NOMO-1 treated with dmso at 0.1 percent for 144 hours (cell line): ENCODE measurements around the gene RNF113B.

Experiments used
- DNase-seq: peaks from one replicate; lab custom pipeline; 2025; ENCODE audit not compliant: unreplicated experiment; lab: John Stamatoyannopoulos, UW

RNF113B gene

DNA sequence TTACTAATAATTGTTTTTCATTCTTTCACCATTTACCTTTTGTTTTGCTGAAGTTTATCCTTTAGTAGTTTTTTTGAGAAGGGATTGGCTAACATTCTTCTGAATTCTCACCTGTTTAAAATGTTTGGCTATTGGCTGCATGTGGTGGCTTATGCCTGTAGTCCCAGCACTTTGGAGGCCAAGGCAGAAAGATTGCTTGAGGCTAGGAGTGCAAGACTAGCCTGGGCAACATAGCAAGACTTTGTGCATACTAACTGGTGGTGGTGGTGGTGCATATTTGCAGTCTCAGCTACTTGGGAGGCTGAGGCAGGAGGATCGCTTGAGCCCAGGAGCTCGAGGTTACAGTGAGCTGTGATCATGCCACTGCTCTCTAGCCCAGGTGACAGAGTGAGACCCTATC lies 27.5 kb upstream of the RNF113B start:
- no peak for DNase-seq

DNA sequence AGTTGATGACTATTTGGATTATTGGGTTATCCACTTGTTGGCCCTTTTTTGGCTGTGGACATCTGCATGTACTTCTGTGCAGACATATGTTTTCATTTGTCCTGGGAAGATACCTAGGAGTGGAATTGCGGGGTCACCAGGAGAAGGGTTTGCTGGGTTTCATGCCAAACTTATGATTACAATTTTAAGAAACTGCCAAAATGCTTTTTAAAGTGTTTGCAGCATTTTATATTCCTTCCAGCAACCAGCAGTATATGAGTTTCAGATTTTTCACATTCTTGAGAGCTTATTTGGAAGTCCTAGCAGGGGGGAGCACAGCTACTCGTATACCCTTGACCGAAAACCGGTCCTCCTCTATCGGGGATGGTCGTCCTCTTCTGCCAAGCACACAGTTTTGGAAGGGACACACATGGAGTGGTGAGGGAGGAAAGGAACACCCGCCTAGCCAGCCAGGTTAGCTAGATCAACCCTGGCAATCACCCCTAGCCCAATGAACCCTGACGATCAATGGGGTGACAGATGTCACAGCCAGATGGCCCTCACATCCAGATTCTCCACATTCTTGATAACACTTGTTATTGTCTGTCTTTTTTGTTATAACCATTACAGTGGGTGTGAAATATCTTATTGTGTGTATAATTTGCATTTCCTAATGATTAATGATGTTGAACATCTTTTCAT lies 26.7 kb upstream of the RNF113B start:
- DNase-seq, result no peak

DNA sequence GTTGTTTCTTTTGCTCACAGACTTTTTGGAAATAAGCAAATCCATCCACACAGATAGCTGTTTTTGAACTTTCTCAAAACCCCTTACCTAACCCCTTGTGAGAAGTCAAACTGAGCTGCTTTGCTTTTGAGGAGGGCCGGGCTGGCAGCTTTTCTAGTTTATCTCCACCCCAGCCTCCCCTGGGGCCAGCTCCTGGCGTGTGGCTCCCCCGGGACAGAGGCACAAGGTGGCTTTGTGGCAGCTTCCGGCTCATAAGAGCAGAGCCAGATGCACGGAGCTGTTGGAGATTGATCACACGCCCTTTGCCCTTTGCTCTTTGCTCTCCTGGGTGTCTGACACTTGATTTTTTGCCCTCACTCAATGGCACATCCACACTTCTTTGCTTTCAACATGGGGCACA lies 24.9 kb upstream of the RNF113B start:
- DNase-seq, result no peak

DNA sequence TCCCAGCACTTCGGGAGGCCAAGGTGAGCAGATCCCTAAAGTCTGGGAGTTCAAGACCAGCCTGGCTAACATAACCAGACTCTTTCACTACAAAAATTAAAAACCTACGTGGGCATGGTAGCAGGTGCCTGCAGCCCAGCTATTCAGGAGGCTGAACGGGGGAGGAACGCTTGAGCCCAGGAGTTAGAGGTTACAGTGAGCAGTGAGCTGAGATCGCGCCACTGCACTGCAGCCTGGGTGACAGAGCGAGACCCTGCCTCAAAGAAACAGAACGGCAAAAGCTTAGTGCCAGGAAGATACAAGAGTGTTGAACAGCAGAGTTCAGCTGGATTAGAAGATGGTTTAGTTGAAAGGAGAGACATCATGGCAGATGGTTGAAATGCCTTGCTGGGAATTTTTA lies 24.1 kb upstream of the RNF113B start:
- no peak for DNase-seq

DNA sequence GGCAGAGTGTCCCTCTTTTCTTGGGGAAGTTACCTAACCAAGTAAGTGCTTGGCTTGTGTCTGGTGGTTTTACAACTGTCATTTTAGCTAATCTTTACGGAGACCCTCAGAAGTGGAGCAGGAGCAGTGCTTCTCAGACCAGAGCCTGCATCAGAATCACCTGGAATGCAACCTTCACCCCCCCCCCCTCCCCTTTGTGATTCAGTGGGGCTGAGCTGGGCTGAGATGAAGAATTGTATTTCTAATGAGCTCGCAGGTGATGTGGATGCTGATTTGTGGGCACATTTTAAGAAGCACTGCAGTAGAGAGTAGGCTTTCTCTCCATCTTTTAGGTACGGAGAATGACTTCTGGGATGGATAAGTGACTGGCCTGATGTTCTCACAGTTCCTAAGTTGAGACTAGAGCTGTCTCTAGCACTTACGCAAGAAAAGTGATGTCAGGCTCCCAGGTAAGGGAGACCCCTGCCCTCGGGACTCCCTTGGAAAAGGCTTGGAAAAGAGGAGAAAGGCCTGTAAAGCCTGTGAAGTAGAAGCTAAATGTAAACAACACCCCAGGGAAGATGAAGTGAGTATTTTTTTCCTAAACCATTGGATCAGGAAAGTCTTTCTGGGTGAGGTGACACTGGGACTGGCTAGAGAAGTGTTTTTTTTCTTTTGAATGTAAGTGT lies 23.3 kb upstream of the RNF113B start:
- DNase-seq, result no peak

DNA sequence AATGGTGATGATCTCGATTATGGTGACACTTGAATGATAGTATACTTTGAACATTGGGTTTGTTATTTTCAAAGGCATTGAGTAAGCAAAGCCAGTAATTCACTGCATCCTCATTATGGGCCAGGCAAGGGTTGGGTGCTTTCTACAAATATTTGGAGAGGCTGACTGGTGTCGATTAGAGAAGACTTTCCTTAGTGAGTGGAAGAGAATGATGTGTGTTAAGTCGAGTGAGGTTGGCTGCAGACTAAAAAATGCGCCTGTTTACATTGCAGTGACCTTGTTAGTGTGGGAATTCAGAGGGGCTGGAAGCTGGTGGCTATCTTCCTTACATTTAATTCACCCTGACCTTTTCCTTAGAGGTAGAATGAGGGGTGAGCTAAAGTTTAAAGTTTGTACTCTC lies 22.4 kb upstream of the RNF113B start:
- DNase-seq, result no peak

DNA sequence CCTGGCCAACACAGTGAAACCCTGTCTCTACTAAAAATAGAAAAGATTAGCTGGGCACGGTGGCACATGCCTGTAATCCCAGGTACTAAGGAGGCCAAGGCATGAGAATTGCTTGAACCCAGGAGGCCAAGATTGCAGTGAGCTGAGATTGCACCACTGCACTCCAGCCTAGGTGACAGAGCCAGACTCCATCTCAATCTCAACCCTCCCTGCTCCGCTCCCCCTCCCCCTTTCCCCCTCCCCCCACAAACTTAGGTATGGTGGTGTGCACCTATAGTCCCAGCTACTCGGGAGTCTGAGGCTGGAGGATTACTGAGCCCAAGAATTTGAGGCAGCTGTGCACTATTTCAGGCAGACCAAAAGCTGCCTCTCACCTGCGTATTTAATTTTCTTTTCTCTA lies 21.6 kb upstream of the RNF113B start:
- no peak for DNase-seq

DNA sequence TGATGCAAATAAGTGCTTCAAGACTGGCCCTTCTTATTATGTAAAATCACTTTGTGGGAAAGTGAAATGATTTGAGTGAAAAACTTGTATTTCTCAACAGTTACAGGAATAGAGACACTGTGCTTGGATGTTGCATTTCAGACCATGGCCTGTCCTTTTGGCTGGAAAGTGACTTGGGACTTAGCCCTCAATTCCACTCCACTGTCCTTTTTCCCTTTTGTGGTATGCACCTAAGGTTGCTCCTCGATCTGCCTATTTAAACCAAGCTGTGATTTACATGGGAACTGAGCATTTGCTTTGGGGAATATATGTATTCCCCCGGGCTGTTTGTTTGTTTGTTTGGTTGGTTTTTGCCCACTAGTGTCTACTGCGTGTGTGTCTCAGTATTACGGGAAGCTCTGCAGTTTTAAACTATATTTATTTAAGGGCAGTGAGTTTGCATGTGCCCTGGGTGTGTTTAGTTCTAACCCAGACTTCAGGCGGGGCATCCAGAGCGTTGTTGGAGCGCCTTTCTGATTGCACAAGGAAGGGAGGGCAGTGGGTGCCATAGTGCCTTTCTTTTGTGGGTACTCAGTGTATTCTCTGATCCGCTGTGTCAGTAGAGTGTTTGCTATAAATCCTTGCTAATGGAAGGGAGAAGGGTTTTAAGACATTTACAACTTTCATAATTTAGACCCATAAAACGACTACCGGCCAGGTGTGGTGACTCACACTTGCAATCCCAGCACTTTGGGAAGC lies 18.2 kb upstream of the RNF113B start:
- no peak for DNase-seq

DNA sequence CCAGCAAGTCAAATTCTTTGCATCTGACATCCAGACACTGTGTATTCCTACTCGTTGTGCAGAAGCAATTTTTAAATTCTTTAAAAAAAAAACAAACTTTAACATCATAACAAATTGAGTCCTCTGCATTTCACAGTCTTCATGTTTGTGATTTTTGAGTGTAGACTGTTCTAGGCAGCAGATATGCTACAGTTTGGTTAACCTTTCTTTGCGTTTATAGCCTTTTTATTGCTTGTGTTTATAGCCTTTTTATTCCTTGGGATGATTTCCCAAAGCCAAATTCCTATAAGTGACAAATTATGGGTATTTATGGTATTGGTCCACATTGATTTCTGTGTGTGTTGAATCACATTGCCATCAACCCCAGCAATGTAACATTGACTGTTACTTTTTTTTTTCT lies 14.9 kb upstream of the RNF113B start:
- DNase-seq, result no peak

DNA sequence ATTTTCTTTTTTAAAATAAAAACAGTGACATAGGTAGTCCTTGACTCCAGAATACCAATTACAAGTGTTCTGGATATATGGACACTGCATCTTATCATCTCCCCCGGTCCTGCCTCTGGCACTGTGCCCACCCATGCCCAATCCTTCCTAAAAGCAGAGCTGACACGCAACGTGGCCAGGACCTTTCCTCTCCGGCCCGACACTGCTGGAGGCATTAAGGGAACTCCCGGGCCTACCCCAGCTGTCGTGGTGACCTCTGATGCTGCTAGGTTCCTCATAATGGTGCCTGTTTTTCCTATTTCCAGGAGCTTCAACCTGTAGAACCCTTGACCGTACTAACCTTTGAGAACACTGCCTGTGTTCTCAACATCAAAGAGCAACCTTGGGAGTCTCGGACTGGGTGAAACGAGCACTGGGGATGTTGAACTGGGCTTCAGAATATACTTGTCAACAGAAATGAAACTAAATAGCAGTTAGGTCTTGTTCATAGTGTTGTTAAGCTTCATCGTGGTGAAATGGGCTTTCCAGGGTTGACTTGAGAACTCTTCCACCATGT lies 13.9 kb upstream of the RNF113B start:
- no peak for DNase-seq

DNA sequence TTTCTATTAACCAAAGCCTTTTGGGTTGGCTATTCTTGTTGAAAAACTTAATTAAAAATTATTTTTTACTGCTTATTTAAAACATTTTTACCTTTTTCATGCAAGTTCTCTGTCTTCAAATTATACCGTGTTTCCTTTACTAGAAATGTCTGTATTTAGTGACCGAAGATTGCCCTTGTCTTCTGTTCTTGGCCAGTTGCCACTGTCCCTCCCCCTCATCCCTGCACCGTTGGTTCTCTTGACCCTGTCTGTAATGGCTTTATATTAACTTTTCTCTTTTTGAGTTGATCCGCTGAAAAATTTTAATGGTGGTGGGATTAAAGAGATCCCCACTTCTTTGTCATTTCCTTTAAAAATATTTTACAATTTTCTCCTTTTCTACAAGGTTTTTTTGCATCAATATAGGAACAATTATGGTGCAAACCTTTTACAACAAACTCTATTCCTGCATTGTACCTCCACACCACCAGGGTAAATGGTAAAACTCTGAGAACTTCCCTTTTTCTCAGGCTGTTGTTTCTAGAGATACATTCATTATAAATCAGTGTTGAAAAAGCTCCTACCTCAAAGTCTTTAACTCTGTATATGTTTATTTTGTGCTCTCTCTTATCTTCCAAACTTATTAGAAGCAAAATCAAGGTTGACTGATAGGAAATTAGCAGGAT lies 12.9 kb upstream of the RNF113B start:
- no peak for DNase-seq

DNA sequence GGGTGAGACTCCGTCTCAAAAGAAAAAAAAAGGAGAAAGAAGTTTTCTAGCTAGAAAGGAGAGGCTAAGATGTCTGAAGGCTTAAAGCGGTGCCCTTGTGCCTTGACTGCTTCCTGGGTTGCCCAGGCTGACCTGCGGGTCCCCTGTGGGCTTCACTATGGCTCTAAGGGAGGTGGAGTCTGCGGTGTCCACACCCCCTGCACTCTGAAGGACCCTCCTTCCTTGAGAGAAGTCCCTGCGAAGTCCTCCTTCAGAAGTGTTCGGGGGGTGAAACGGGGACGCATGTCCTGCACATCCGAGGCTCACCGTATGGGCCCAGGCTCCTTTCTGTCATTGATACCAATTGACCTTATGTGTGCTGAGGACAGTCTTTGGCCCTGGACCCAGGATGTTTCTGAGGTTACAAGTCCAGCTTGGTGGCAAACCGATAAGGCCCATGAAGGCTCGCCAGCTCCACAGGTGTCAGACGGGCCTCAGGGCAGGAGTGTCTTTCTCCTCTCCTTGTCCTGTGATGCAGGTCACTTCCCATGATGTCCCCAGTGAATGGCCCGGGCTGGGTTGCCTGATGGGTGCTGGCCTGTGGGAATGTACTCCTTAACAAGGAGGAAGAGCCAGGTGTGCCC lies 11.6 kb upstream of the RNF113B start:
- no peak for DNase-seq

DNA sequence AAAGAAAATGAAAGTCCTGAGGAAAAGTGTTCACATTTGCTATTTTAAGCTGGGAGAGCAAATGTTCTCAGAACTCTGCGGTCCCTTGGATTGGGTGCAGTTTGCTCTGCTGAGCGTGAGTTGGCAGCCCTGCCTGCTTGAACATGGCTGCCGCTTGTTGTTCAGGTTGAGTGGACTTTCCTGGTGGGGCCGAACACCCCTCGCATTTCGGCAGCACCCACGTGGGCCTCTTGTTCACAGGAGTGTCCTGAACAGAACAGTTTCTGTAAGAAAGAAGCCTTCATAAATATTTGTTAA lies 10.8 kb upstream of the RNF113B start:
- DNase-seq, result no peak

DNA sequence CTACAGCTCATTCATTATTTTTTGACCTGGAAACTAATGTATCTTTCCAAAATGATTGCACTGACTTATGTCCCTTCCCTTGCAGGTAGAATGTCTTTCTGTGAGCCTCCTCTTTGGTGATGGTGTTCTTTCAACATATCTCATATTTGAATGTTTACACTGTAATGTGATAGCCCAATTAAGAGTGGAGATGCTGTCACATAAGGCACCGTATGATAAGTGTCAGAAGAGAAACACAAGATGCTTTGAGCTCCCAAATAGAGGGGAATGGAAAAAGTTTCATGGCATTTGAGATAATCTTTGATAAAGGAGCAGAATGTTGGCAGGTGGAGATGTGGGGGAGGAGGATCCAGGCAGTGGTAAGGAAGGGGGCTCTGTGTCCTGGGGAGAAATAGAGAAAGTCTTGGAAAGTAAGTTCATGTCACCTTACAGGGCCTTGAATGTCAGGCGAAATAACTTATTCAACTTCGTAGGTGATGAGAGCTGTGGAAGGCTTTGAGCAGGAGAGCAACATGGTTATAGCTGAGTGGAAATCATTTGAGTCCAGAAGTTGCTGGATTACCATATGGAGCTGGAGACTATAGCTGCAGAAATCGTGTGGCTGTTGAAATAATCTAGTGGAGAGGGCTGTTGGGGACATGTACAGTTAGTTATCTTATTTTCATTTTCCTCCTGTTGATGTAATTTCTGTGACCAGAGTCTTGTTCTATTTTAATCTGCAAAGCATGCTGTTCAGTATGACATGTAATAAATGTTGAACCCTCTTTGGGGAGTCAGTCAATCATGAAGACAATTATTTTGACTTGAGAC lies 10.3 kb upstream of the RNF113B start:
- no peak for DNase-seq

DNA sequence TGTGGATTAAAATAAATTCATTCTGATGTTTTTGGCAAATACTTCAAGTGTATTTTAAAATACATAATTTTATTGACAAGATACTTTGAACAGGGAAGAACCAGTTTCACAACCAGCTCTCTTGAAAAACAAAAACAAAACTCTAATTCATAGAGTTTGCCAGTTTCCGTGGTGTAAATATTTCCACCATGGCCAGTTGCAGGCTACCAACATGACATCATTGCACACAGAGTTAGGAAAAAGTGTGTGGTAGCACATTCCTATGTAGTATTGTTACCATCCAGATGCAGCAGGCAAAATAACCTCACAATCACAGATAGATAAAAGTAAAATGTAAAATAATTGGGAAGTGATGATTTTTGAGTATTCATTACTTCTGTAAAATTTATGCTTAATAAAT lies 7.7 kb upstream of the RNF113B start:
- no peak for DNase-seq

DNA sequence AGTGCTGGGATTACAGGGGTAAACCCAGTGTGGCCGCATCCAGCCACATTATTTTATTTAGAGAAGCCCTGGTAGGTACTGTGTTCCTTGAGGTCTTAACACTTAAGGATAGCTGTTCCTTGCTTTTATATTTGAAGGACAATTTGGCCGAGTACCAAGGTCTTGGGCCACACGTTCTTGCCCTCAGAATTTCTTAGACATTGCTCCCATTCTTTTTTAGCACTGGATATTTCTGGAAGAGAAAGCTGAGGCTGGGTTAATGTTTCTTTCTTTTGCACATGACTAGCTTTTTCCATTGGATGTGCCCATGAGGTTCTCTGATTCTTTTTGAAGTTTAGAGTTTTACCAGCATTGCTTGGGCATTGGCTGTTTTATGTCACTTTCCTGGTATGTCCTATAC lies 5.5 kb upstream of the RNF113B start:
- DNase-seq, result no peak

DNA sequence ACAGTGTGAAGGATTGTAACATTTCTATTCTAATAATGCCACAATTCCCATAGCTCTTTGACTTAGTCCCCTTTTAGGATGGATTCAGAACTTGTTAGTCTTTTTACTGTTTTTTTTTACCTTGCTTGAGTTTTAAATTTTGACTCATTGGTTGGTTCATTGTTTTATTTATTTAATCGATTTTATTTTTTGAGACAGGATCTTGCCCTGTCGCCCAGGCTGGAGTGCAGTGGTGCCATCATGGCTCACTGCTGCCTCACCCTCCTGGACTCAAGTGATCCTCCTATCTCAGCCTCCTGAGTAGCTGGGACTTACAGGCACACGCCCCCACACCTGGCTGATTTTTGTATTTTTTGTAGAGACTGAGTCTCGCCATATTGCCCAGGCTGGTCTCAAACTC lies 5.1 kb upstream of the RNF113B start:
- DNase-seq, result no peak

DNA sequence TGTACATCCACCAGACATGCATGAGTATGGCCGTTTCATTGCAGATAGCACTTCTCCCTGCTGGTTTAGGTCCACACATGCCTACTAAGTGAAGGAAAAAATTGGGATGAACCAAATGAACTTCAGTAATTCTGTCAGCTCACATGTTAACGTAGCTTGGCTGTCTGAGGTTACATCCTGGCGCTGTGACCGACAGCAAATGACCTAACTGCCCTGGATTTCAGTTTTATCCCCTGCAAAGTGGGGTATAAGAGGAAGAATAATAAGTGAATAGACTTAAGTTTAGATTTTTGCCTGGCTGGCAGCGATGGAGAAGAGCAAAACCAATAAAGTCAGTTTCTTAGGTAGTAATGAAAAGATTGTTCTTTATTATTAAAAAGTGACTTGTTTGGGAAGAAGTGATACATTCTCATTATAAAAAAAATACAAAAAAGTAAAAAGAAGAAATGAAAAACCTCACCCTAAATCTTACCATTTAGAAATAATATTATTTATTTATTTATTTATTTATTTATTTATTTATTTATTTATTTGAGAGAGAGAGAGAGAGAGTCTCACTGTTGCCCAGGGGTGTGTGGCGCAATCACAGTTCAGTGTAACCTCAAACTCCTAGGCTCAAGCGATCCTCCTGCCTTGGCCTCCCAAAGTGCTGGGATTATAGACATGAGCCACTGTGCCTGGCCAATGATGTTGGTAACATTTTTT lies 4.2 kb upstream of the RNF113B start:
- no peak for DNase-seq

DNA sequence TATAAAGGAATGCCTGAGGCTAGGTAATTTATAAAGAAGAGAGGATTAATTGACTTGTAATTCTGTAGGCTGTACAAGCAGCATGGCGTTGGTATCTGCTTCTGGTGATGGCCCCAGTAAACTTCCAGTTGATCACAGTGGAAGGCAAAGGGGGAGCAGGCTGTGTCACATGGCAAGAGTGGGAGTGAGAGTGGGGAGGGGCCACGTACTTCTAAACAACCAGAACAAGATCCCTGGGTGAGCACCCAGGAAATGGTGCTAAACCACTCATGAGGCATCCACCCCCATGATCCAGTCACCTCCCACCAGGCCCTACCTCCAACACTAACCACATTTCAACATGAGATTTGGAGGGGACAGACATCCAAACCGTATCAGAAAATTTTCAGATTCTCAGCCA lies 3.0 kb upstream of the RNF113B start:
- DNase-seq, result no peak

DNA sequence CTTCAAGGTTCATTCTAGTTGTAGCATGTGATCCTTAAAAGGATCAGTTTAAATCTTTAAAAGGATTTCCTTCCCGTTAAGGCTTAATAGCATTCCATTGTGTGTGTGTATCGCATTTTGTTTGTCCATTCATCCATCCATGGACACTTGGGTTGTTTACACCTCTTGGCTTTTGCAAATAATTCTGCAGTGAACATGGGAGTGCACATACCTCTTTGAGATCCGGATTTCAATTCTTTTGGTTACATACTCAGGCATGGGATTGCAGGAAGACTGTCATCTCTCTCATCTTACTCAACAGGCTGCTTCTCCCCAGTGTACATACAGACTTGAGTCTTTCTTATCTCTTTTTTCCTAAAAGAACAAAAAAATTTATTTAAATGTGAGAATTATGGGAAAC lies 1.2 kb downstream of the RNF113B start:
- no peak for DNase-seq
